Parathyroid adenoma (tissue), 2 donors: ENCODE measurements around the gene CAST.

ENCODE experiments used
- H2AFZ ChIP-seq: fragments of 300-600 bp; sonication (generic); one replicate; pipeline ENCODE4 v1.7.0; 2017; ENCODE audit warnings: antibody characterized with exemption, mild to moderate bottlenecking
- H3K27ac ChIP-seq: fragments of 300-600 bp; sonication (generic); one replicate; pipeline ENCODE4 v1.7.0; 2017
- H3K27me3 ChIP-seq: fragments of 300-600 bp; sonication (generic); one replicate; pipeline ENCODE4 v1.7.0; 2017; ENCODE audit warnings: low read length; ENCODE audit not compliant: control insufficient read depth, insufficient read depth
- H3K36me3 ChIP-seq: fragments of 300-600 bp; sonication (generic); one replicate; pipeline ENCODE4 v1.7.0; 2017; ENCODE audit warnings: low read length; ENCODE audit not compliant: control insufficient read depth, insufficient read depth
- H3K4me1 ChIP-seq: fragments of 300-600 bp; sonication (generic); one replicate; pipeline ENCODE4 v1.7.0; 2017; ENCODE audit warnings: control low read depth
- H3K4me2 ChIP-seq: fragments of 300-600 bp; sonication (generic); one replicate; pipeline ENCODE4 v1.7.0; 2017; ENCODE audit warnings: low read length
- H3K4me3 ChIP-seq: fragments of 300-600 bp; sonication (generic); one replicate; pipeline ENCODE4 v1.7.0; 2017; ENCODE audit warnings: low read depth, low read length
- H3K79me2 ChIP-seq: fragments of 300-600 bp; sonication (generic); one replicate; pipeline ENCODE4 v1.7.0; 2017; ENCODE audit warnings: control low read depth
- H3K9ac ChIP-seq: fragments of 300-600 bp; sonication (generic); one replicate; pipeline ENCODE4 v1.7.0; 2017; ENCODE audit warnings: mild to moderate bottlenecking
- H3K9me3 ChIP-seq: fragments of 300-600 bp; sonication (generic); one replicate; pipeline ENCODE4 v1.7.0; 2017; ENCODE audit warnings: low read length; ENCODE audit not compliant: control insufficient read depth
- TF ChIP-seq, protein P1 (sequence below): fragments of 300-600 bp; sonication (generic); IDR thresholded peaks from one replicate; pipeline ENCODE4 v1.7.0; 2017; ENCODE audit warnings: antibody characterized with exemption, mild to moderate bottlenecking
- donor health status: primary hyperparathyroidism.

CAST gene

DNA sequence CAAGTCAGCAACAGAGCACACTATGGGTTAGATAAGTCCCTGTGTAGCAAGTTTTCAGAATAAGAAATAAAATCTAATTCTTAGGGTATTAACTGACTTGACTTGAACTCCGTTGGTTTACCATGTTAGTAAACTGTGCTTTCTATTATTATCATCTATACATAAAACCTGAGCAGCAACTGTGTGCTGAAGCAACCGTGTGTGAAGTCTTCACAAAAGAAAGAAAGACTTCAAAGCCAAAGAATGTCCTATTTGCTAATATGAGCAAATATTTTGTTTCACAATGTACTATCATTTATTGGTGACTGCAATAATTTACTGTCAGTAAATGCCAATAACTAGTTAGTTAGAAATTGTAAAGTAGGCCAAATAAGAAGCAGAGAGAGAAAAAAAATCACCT is 112.9 kb downstream of the CAST start:
- TF ChIP-seq, protein P1, sequence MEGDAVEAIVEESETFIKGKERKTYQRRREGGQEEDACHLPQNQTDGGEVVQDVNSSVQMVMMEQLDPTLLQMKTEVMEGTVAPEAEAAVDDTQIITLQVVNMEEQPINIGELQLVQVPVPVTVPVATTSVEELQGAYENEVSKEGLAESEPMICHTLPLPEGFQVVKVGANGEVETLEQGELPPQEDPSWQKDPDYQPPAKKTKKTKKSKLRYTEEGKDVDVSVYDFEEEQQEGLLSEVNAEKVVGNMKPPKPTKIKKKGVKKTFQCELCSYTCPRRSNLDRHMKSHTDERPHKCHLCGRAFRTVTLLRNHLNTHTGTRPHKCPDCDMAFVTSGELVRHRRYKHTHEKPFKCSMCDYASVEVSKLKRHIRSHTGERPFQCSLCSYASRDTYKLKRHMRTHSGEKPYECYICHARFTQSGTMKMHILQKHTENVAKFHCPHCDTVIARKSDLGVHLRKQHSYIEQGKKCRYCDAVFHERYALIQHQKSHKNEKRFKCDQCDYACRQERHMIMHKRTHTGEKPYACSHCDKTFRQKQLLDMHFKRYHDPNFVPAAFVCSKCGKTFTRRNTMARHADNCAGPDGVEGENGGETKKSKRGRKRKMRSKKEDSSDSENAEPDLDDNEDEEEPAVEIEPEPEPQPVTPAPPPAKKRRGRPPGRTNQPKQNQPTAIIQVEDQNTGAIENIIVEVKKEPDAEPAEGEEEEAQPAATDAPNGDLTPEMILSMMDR: no peak
- no peak overlapping the region for H2AFZ ChIP-seq
- H3K27me3 ChIP-seq: no peaks in the 10 kb centered on the region
- H3K4me2 ChIP-seq: no peak overlapping the region
- no peaks in the 10 kb centered on the region for H3K4me1 ChIP-seq
- H3K27ac ChIP-seq: no peak overlapping the region
- H3K9me3 ChIP-seq: no peaks in the 10 kb centered on the region
- H3K36me3 ChIP-seq: no peaks in the 10 kb centered on the region
- no peaks in the 10 kb centered on the region for H3K79me2 ChIP-seq
- H3K9ac ChIP-seq: no peak overlapping the region
- H3K4me3 ChIP-seq: no peak overlapping the region

DNA sequence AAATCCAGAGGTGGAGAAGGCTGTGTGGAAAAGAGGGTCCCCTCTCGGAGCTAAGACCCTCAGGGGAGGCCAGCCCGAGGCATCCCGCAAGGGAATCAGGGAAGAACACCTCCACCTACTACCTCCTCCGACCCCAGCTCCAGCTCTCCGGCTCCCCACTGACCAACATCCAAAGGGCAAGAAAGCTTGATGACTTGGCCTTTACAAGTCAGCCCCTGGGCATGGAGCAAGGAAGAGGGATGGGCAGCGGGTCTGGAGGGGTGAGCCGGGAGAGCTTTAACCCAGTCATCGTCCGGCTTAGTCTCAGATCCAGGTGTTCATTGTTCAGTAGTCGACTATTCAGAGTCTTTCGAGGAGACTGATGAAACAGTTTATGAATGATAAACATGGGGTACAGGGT is 113.5 kb downstream of the CAST start:
- Histone ChIP-seq H3K9me3 (no peaks in the 10 kb centered on the region), H3K9ac (no peak overlapping the region), H3K4me1 (no peaks in the 10 kb centered on the region), H2AFZ (no peak overlapping the region), H3K4me2 (no peak overlapping the region), H3K36me3 (no peaks in the 10 kb centered on the region), H3K27me3 (no peaks in the 10 kb centered on the region), H3K27ac (no peak overlapping the region), H3K79me2 (no peaks in the 10 kb centered on the region), H3K4me3 (no peak overlapping the region)
- TF ChIP-seq, protein P1: no peak

DNA sequence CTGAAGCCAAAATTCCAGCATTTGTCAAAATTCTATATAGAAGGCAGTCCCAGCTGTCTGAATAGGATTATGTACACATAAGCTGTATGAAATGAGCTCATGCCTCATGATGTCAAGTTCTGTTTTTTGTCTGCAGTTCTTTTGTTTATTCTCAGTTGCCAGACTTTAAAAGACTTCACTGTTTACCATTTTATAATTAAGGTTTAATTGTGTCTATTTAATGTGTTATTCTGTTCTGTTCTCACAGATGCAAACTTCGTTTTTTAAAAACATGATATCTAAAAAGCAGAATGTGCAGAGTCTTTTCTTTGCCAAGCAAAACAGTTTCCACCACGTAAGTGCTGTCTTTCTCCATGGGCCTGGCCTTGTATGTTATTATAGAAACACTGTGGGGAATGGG is 114.4 kb downstream of the CAST start:
- Histone ChIP-seq H3K4me3 (no peak overlapping the region), H3K4me2 (no peak overlapping the region), H3K4me1 (no peaks in the 10 kb centered on the region), H3K27ac (no peak overlapping the region), H3K27me3 (no peaks in the 10 kb centered on the region), H3K36me3 (no peaks in the 10 kb centered on the region), H3K79me2 (no peaks in the 10 kb centered on the region), H2AFZ (no peak overlapping the region), H3K9ac (no peak overlapping the region), H3K9me3 (no peaks in the 10 kb centered on the region)
- TF ChIP-seq, protein P1: no peak

DNA sequence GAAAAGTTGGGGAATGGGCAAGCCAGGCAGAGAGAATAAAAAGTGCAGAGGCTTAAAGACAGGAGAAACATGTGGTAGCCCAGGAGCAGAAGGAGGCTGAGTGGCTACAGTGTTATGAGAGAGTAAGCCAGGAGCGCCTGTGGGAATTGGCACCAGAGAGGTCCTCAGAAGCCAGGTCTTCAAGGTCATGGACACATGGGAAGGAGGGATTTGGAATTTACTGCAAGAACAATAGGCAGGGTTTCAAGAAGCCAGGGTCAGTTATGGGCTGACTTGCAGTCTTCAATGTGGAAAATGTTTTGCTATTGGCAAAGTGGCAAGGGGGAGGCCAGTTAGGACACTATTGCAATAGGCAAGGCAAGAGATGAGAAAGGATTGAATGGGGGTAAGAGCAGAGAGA is 116.2 kb downstream of the CAST start:
- TF ChIP-seq, protein P1: no peak
- Histone ChIP-seq H3K4me1 (no peaks in the 10 kb centered on the region), H3K27me3 (no peaks in the 10 kb centered on the region), H3K9me3 (no peaks in the 10 kb centered on the region), H3K9ac (no peak overlapping the region), H3K4me2 (no peak overlapping the region), H3K27ac (no peak overlapping the region), H3K4me3 (no peak overlapping the region), H3K79me2 (no peaks in the 10 kb centered on the region), H3K36me3 (no peaks in the 10 kb centered on the region), H2AFZ (no peak overlapping the region)

DNA sequence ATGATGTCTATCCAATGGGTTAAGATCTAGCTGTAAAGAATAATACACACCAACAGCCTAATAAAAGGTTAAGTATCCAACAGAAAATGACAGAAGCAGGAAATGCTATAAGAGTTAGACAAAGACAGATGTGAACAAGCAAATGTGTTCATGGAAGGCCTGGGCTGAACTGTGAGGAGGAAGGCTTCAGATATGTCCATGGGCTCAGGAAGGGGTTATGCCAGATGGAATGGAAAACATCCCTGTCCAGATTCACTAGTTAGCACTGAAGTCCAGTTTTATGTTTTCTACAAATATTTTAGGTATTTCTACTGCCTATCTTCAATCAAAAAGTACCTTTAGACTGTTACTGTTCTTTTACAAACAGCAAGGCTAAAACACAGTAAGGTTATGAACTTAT is 118.5 kb downstream of the CAST start:
- H3K9ac ChIP-seq: no peak overlapping the region
- no peak overlapping the region for H2AFZ ChIP-seq
- H3K4me3 ChIP-seq: no peak overlapping the region
- H3K4me2 ChIP-seq: no peak overlapping the region
- no peaks in the 10 kb centered on the region for H3K79me2 ChIP-seq
- H3K27me3 ChIP-seq: no peaks in the 10 kb centered on the region
- H3K27ac ChIP-seq: no peak overlapping the region
- H3K36me3 ChIP-seq: no peaks in the 10 kb centered on the region
- TF ChIP-seq, protein P1: no peak
- peaks cover 3% of the 10 kb centered on the region for H3K4me1 ChIP-seq
- no peaks in the 10 kb centered on the region for H3K9me3 ChIP-seq
